Subcutaneous abdominal adipose tissue (tissue), 5 donors: ENCODE results near the gene IGSF9B.

ENCODE experiments used
- H3K27ac ChIP-seq: one replicate; pipeline ENCODE4 v1.7.0; 2013; ENCODE audit warnings: low read depth, mild to moderate bottlenecking, inconsistent platforms, low read length, moderate library complexity
- H3K27me3 ChIP-seq, 5 donors: one replicate each; pipeline ENCODE4 v1.7.0; 2013; ENCODE audit warnings: low read length in 5 of 5, inconsistent platforms in 1 of 5; ENCODE audit not compliant: control insufficient read depth in 5 of 5, insufficient read depth in 4 of 5
- H3K36me3 ChIP-seq, 5 donors: one replicate each; pipeline ENCODE4 v1.7.0; 2013; ENCODE audit warnings: low read length in 5 of 5; ENCODE audit not compliant: control insufficient read depth in 5 of 5, insufficient read depth in 5 of 5
- H3K4me1 ChIP-seq, 5 donors: one replicate each; pipeline ENCODE4 v1.7.0; 2013; ENCODE audit warnings: low read length in 5 of 5, mild to moderate bottlenecking in 3 of 5, moderate library complexity in 1 of 5; ENCODE audit not compliant: control insufficient read depth in 5 of 5, insufficient read depth in 5 of 5
- H3K4me3 ChIP-seq, 5 donors: one replicate each; pipeline ENCODE4 v1.7.0; 2013; ENCODE audit warnings: low read length in 5 of 5, low read depth in 1 of 5
- H3K9ac ChIP-seq, 5 donors: one replicate each; pipeline ENCODE4 v1.7.0; 2013; ENCODE audit warnings: low read length in 5 of 5, mild to moderate bottlenecking in 4 of 5, moderate library complexity in 3 of 5
- H3K9me3 ChIP-seq, 5 donors: one replicate each; pipeline ENCODE4 v1.7.0; 2013; ENCODE audit warnings: low read length in 5 of 5; ENCODE audit not compliant: control insufficient read depth in 5 of 5
- donor health status: healthy.
- donor health status: healthy.
- donor health status: healthy.
- donor health status: healthy.
- donor health status: healthy.

The IGSF9B gene

GRCh38 chr11:133939558-133939957 lies 17.2 kb downstream of the IGSF9B start:
- no peak overlapping the region for H3K27ac ChIP-seq
- no peak overlapping the region for H3K9ac ChIP-seq
- no peaks in the 10 kb centered on the region for H3K36me3 ChIP-seq
- no peaks in the 10 kb centered on the region for H3K9me3 ChIP-seq
- no peaks in the 10 kb centered on the region for H3K4me1 ChIP-seq
- H3K4me3 ChIP-seq: no peak overlapping the region
- peaks cover 0 to 13% (median 4%) of the 10 kb centered on the region in 5 donors for H3K27me3 ChIP-seq

- H3K4me3 ChIP-seq: no peak overlapping the region
- peaks cover 0 to 8% (median 4%) of the 10 kb centered on the region in 5 donors for H3K27me3 ChIP-seq
- no peaks in the 10 kb centered on the region for H3K9me3 ChIP-seq
- H3K36me3 ChIP-seq: no peaks in the 10 kb centered on the region
- H3K27ac ChIP-seq: no peak overlapping the region
- no peak overlapping the region for H3K9ac ChIP-seq
- no peaks in the 10 kb centered on the region for H3K4me1 ChIP-seq
Measured at GRCh38 chr11:133938166-133938565, 18.6 kb downstream of the IGSF9B start.

GRCh38 chr11:133937468-133937867 lies 19.3 kb downstream of the IGSF9B start:
- Histone ChIP-seq H3K9ac (no peak overlapping the region), H3K27me3 (peaks cover 0 to 8% (median 4%) of the 10 kb centered on the region in 5 donors), H3K4me3 (no peak overlapping the region), H3K9me3 (no peaks in the 10 kb centered on the region), H3K27ac (no peak overlapping the region), H3K4me1 (no peaks in the 10 kb centered on the region), H3K36me3 (no peaks in the 10 kb centered on the region)

GRCh38 chr11:133937015-133937414 lies 19.8 kb downstream of the IGSF9B start:
- H3K4me3 ChIP-seq: no peak overlapping the region
- H3K27me3 ChIP-seq: peaks cover 0 to 8% (median 4%) of the 10 kb centered on the region in 5 donors
- H3K4me1 ChIP-seq: no peaks in the 10 kb centered on the region
- no peak overlapping the region for H3K27ac ChIP-seq
- H3K9me3 ChIP-seq: no peaks in the 10 kb centered on the region
- no peak overlapping the region for H3K9ac ChIP-seq
- H3K36me3 ChIP-seq: no peaks in the 10 kb centered on the region

GRCh38 chr11:133936592-133936991 lies 20.2 kb downstream of the IGSF9B start:
- Histone ChIP-seq H3K27ac (no peak overlapping the region), H3K4me3 (no peak overlapping the region), H3K9me3 (no peaks in the 10 kb centered on the region), H3K36me3 (no peaks in the 10 kb centered on the region), H3K4me1 (no peaks in the 10 kb centered on the region), H3K27me3 (peaks cover 0 to 8% (median 5%) of the 10 kb centered on the region in 5 donors), H3K9ac (no peak overlapping the region)

- H3K4me3 ChIP-seq: no peak overlapping the region
- no peaks in the 10 kb centered on the region for H3K9me3 ChIP-seq
- H3K27ac ChIP-seq: no peak overlapping the region
- peaks cover 0 to 10% (median 5%) of the 10 kb centered on the region in 5 donors for H3K27me3 ChIP-seq
- no peaks in the 10 kb centered on the region for H3K4me1 ChIP-seq
- H3K9ac ChIP-seq: no peak overlapping the region
- H3K36me3 ChIP-seq: no peaks in the 10 kb centered on the region
Measured at GRCh38 chr11:133936136-133936535, 20.6 kb downstream of the IGSF9B start.

GRCh38 chr11:133935551-133935910 lies 21.2 kb downstream of the IGSF9B start:
- no peaks in the 10 kb centered on the region for H3K36me3 ChIP-seq

GRCh38 chr11:133934599-133935550 lies 21.9 kb downstream of the IGSF9B start:
- Histone ChIP-seq H3K27me3 (peaks cover 0 to 13% (median 7%) of the 10 kb centered on the region in 5 donors), H3K4me3 (no peak overlapping the region), H3K36me3 (no peaks in the 10 kb centered on the region), H3K27ac (no peak overlapping the region), H3K4me1 (peaks cover 0 to 4% (median 0%) of the 10 kb centered on the region in 5 donors), H3K9ac (no peak overlapping the region), H3K9me3 (no peaks in the 10 kb centered on the region)

More at GRCh38 chr11:133935551-133935910, 21.2 kb downstream of the IGSF9B start:
- Histone ChIP-seq H3K27ac (no peak overlapping the region), H3K4me3 (no peak overlapping the region), H3K9me3 (no peaks in the 10 kb centered on the region), H3K4me1 (peaks cover 0 to 3% (median 0%) of the 10 kb centered on the region in 5 donors), H3K27me3 (peaks cover 0 to 10% (median 5%) of the 10 kb centered on the region in 5 donors), H3K9ac (no peak overlapping the region)

GRCh38 chr11:133934096-133934495 lies 22.7 kb downstream of the IGSF9B start:
- H3K27me3 ChIP-seq: peaks cover 0 to 18% (median 11%) of the 10 kb centered on the region in 5 donors
- H3K36me3 ChIP-seq: no peaks in the 10 kb centered on the region
- H3K4me3 ChIP-seq: no peak overlapping the region
- H3K9me3 ChIP-seq: no peaks in the 10 kb centered on the region
- H3K27ac ChIP-seq: no peak overlapping the region
- H3K4me1 ChIP-seq: peaks cover 0 to 4% (median 0%) of the 10 kb centered on the region in 5 donors
- no peak overlapping the region for H3K9ac ChIP-seq

GRCh38 chr11:133931449-133932060 lies 25.2 kb downstream of the IGSF9B start:
- H3K27ac ChIP-seq: no peak overlapping the region
- no peaks in the 10 kb centered on the region for H3K9me3 ChIP-seq
- H3K4me3 ChIP-seq: no peak overlapping the region
- H3K4me1 ChIP-seq: peaks cover 0 to 14% (median 6%) of the 10 kb centered on the region in 5 donors
- no peak overlapping the region for H3K9ac ChIP-seq
- H3K27me3 ChIP-seq: peaks cover 10 to 22% (median 18%) of the 10 kb centered on the region in 5 donors
- no peaks in the 10 kb centered on the region for H3K36me3 ChIP-seq
